ENCODE data around the gene PAFAH1B2. TPM values are rescaled to one million over a fixed set of nuclear protein-coding genes. Genes with fewer than 3 reads are reported as not detected.

Gene PAFAH1B2
- total and polyA plus RNA-seq, 2 experiments from 2014 or later, result 87.5 to 148 TPM

- H3K9me2 ChIP-seq (ENCODE audit: insufficient read depth), result no peaks in the 10 kb centered on the region
- Mint-ChIP-seq H3K9me3 (no peaks in the 10 kb centered on the region), H3K36me3 (ENCODE audit: low read depth) (peaks cover 21% of the 10 kb centered on the region), H3K4me1 (no peaks in the 10 kb centered on the region), H3K27ac (no peak overlapping the region), H3K27me3 (ENCODE audit: insufficient read depth, low read depth, poor library complexity) (peaks cover 5% of the 10 kb centered on the region), H3K4me3 (no peak overlapping the region)
- H3K4me2 ChIP-seq, result no peak overlapping the region
- H3F3A ChIP-seq (replicated peaks; ENCODE audit: low read depth), result no peaks in the 10 kb centered on the region
- 0 out of 2 replicates have a peak, but pooled peaks cover 6% of the 10 kb centered on the region for H3K36me3 ChIP-seq (ENCODE audit: insufficient read depth)
- no peaks in the 10 kb centered on the region for H3K79me2 ChIP-seq (replicated peaks; ENCODE audit: insufficient read depth)
- no peaks in the 10 kb centered on the region for H3K27me3 ChIP-seq (ENCODE audit: insufficient read depth)
- no peak for TF ChIP-seq ZNF114 (CRISPR knock-in tag; IDR thresholded peaks at IDR 0.05)
- TF ChIP-seq NANOG (IDR thresholded peaks at IDR 0.05; ENCODE audit: borderline replicate concordance), result no peak
- no peak for TF ChIP-seq ETS1 (IDR thresholded peaks at IDR 0.05)
- no peak for TF ChIP-seq STAT1 (IDR thresholded peaks at IDR 0.05; ENCODE audit: unreplicated experiment)
- TF ChIP-seq ZNF462 (CRISPR knock-in tag; IDR thresholded peaks at IDR 0.05), result no peak
- no peak for TF ChIP-seq CREB1 (CRISPR knock-in tag; IDR thresholded peaks at IDR 0.05; ENCODE audit: low read depth)
- no peak for TF ChIP-seq EZH2 (IDR thresholded peaks at IDR 0.05; ENCODE audit: low read depth, unreplicated experiment)
- TF ChIP-seq REST (IDR thresholded peaks at IDR 0.05; ENCODE audit: unreplicated experiment), result no peak
- TF ChIP-seq ZNF331 (CRISPR knock-in tag; IDR thresholded peaks at IDR 0.05; ENCODE audit: low read depth), result no peak
- TF ChIP-seq POLR2AphosphoS5 (IDR thresholded peaks at IDR 0.05; ENCODE audit: low read depth), result no peak
- TF ChIP-seq JUNB (IDR thresholded peaks at IDR 0.05; ENCODE audit: unreplicated experiment), result no peak
- no peak for TF ChIP-seq EZH2phosphoT487 (IDR thresholded peaks at IDR 0.05; ENCODE audit: unreplicated experiment)
- no peak for TF ChIP-seq CTCF (conservative IDR thresholded peaks at IDR 0.05; ENCODE audit: low read depth in 2 of 2)
- H4K20me1 ChIP-seq (replicated peaks; ENCODE audit: insufficient read depth), result peaks cover 4% of the 10 kb centered on the region
- ATAC-seq, result no peak
- H3K27ac ChIP-seq (ENCODE audit: low read depth), result no peak overlapping the region
- no peak overlapping the region for H2AFZ ChIP-seq
- DNase-seq (ENCODE audit: low spot score), result no peak
- no peak overlapping the region for H3K4me3 ChIP-seq
- no peaks in the 10 kb centered on the region for H3K4me1 ChIP-seq (ENCODE audit: insufficient read depth)
These were observed 68.7 kb downstream of the PAFAH1B2 start for GRCh38 chr11:117212697-117213355.

Data from GM23338 (cell line).